Adrenal gland (tissue), 5 donors: ENCODE results near the gene SLC22A7.

ENCODE experiments used
- POLR2A ChIP-seq, 2 donors: fragments of 450-650 bp; IDR thresholded peaks; one replicate each; pipeline ENCODE4 v1.6.1; 2017; ENCODE audit warnings: antibody characterized with exemption in 2 of 2, mild to moderate bottlenecking in 2 of 2, moderate library complexity in 1 of 2
- TF ChIP-seq, protein P1 (sequence below), 6 experiments: fragments of 450-650 bp in 4 of 6; fragments of 200-600 bp in 2 of 6; sonication (generic) in 1 of 6; IDR thresholded peaks; 1 replicate in 5 of 6; 2 replicates in 1 of 6; pipeline versions ENCODE4 v1.5.1 to v1.8.0; 2016 to 2021; ENCODE audit warnings: antibody characterized with exemption in 6 of 6, mild to moderate bottlenecking in 2 of 6, moderate library complexity in 1 of 6
- donor health status: DM: no; HTN: no; CAD: no.

DNA sequence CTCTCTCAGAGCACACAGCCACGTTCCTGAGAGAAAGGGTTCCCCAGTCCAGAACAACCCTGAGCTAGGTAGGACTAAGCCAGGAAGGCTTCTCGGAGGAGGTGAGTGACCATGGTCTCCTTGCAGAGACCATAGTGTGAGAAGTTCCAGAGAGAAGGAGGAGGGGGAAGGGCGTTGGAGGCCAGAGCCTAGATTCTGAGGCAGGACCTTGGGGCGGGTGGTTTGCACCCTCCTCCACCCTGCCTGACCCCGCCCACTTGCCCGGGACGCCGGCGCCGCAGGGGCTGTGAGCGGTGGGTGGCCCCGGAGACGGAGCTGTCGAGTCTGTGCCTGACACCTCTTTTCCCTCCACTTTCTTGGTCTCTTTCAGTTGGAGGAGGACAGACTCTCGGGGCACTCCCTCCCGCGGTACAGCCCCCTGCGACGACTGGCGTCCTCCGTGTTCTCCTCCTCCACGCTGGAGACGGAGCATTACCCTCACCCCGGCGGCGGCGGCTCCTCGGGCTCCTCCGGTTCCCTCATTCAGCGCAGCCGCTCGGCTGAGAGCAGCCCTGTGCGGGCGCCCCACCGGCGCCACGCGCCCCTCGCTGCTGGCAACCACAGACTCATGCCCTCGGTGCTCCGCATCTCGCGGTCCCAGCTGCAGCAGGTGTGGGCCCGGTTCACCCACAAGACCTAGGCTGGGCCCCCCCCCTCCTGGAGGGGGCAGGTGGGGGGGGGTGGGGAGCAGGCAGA, 28.6 kb upstream of the SLC22A7 start:
- TF ChIP-seq, protein P1, sequence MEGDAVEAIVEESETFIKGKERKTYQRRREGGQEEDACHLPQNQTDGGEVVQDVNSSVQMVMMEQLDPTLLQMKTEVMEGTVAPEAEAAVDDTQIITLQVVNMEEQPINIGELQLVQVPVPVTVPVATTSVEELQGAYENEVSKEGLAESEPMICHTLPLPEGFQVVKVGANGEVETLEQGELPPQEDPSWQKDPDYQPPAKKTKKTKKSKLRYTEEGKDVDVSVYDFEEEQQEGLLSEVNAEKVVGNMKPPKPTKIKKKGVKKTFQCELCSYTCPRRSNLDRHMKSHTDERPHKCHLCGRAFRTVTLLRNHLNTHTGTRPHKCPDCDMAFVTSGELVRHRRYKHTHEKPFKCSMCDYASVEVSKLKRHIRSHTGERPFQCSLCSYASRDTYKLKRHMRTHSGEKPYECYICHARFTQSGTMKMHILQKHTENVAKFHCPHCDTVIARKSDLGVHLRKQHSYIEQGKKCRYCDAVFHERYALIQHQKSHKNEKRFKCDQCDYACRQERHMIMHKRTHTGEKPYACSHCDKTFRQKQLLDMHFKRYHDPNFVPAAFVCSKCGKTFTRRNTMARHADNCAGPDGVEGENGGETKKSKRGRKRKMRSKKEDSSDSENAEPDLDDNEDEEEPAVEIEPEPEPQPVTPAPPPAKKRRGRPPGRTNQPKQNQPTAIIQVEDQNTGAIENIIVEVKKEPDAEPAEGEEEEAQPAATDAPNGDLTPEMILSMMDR (IDR thresholded peaks at IDR 0.05): no peak
- TF ChIP-seq POLR2A (IDR thresholded peaks at IDR 0.05): no peak
